ENCODE results near the gene PLCH2. TPM values are rescaled to one million over a fixed set of nuclear protein-coding genes. Genes with fewer than 3 reads are reported as not detected.
A peak's percentile ranks its signal among the peaks of the same experiment; 100 is the strongest.

PLCH2 gene
- total and polyA plus RNA-seq, 2 donors (not counting 1 experiment from before 2014, with no cell fraction given) = 20.0 to 34.9 TPM

DNA sequence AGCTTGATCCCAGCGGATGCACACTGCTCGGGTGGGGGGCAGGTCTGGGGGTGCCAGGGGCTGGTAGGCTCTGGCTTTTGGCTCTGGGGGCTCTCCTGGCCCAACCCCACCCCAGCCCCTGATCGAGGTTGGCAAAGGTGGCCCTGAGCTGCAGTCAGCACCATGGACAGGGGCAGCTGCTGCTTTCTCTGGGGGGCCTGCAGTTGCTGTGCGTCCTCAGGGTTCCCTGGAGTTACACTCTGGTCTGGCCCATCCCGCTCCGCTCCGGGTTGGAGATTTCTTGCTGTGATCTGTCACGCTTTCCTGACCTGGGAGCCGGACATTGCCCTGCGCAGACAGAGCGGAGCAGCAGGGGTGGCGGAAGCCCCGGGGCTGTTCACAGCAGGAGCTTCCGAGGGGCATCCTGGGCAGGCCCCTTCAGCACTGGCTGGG lies 8.0 kb upstream of the PLCH2 start:
- Mint-ChIP-seq H3K27ac (no peak overlapping the region), H3K4me3 (no peak overlapping the region), H3K27me3 (peaks cover 4% of the 10 kb centered on the region), H3K9me3 (ENCODE audit: insufficient read depth) (no peaks in the 10 kb centered on the region), H3K4me1 (peaks cover 11% of the 10 kb centered on the region)
- H3K9me3 ChIP-seq (ENCODE audit: control extremely low read depth in 1 of 3, control insufficient read depth in 2 of 3, insufficient read depth in 1 of 3, low read length in 2 of 3) = no peaks in the 10 kb centered on the region
- POLR2A ChIA-PET = no interaction called here
- H3K4me1 ChIP-seq (ENCODE audit: control insufficient read depth in 2 of 2, insufficient read depth in 2 of 2, low read length in 2 of 2) = peaks cover 17 to 18% of the 10 kb centered on the region in 2 donors
- intact Hi-C loops (cut with micrococcal nuclease) = no loop called here
- no peak for TF ChIP-seq EZH2 (IDR thresholded peaks at IDR 0.05; ENCODE audit: borderline replicate concordance, insufficient read depth, low read depth, low read length, poor library complexity, severe bottlenecking)
- TF ChIP-seq, protein P1, sequence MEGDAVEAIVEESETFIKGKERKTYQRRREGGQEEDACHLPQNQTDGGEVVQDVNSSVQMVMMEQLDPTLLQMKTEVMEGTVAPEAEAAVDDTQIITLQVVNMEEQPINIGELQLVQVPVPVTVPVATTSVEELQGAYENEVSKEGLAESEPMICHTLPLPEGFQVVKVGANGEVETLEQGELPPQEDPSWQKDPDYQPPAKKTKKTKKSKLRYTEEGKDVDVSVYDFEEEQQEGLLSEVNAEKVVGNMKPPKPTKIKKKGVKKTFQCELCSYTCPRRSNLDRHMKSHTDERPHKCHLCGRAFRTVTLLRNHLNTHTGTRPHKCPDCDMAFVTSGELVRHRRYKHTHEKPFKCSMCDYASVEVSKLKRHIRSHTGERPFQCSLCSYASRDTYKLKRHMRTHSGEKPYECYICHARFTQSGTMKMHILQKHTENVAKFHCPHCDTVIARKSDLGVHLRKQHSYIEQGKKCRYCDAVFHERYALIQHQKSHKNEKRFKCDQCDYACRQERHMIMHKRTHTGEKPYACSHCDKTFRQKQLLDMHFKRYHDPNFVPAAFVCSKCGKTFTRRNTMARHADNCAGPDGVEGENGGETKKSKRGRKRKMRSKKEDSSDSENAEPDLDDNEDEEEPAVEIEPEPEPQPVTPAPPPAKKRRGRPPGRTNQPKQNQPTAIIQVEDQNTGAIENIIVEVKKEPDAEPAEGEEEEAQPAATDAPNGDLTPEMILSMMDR (IDR thresholded peaks at IDR 0.05) = no peak
- no peaks in the 10 kb centered on the region for H4K20me1 ChIP-seq (ENCODE audit: control insufficient read depth, insufficient read depth, low read length, poor library complexity, severe bottlenecking)
- H3K36me3 ChIP-seq (replicated peaks in 1 of 2; ENCODE audit: control extremely low read depth in 1 of 2, control insufficient read depth in 1 of 2, extremely low read depth in 1 of 2, insufficient read depth in 2 of 2, low read length in 1 of 2) = no peaks in the 10 kb centered on the region
- no peak overlapping the region for H2AFZ ChIP-seq (ENCODE audit: insufficient read depth, low read depth, low read length, poor library complexity, severe bottlenecking)
- DNase-seq (peak; percentile 39), ATAC-seq (ENCODE audit: low read depth) (no peak)
- H3K4me3 ChIP-seq (ENCODE audit: control extremely low read depth in 1 of 5, extremely low read depth in 1 of 5, insufficient read depth in 1 of 5, low read depth in 2 of 5, low read length in 4 of 5) = no peak overlapping the region
- CTCF ChIA-PET = interaction anchor here (0.5 kb wide), 1 partner anchor 204 kb away, joined by 4 read pairs; no protein-coding TSS in a partner anchor
- WGBS (ENCODE audit: insufficient coverage) = 39% methylated on average over 13 of the region's 14 CpGs
- no peaks in the 10 kb centered on the region for H3K79me2 ChIP-seq (ENCODE audit: control insufficient read depth, insufficient read depth, low read length)
- peaks cover 0 to 32% (median 4%) of the 10 kb centered on the region in 4 experiments for H3K27me3 ChIP-seq (replicated peaks in 1 of 4; ENCODE audit: control extremely low read depth in 1 of 4, control insufficient read depth in 3 of 4, insufficient read depth in 4 of 4, low read length in 3 of 4)
- no peak overlapping the region for H3K9ac ChIP-seq (ENCODE audit: low read length)
- no peak overlapping the region for H3K4me2 ChIP-seq (replicated peaks; ENCODE audit: low read depth, low read length, poor library complexity, severe bottlenecking)
- H3K27ac ChIP-seq (ENCODE audit: low read length in 2 of 2) = no peak overlapping the region

DNA sequence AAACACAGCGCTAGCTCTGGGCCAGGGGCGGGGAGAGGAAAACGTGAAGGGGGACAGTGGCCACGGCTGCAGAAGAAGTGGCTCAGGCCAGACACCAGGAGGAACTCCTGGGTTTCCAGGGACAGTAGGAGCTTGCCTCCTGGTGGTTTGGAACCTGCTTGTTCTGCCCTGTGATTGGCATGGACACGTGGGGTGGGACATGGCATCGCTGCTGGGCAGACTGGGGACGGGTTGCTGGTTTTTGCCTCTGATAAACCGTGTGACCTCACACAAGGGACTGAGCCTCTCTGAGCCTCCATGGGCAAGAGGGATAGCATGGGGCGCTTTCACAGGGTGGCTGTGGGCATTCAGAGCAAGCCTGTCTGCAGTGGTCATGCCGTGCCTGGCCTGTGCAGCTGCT lies 7.5 kb upstream of the PLCH2 start:
- no peak for ATAC-seq (ENCODE audit: low read depth)
- no peaks in the 10 kb centered on the region for H3K9me3 Mint-ChIP-seq (ENCODE audit: insufficient read depth)
- Histone ChIP-seq H3K36me3 (replicated peaks in 1 of 2; ENCODE audit: control extremely low read depth in 1 of 2, control insufficient read depth in 1 of 2, extremely low read depth in 1 of 2, insufficient read depth in 2 of 2, low read length in 1 of 2) (no peaks in the 10 kb centered on the region), H3K79me2 (ENCODE audit: control insufficient read depth, insufficient read depth, low read length) (no peaks in the 10 kb centered on the region), H3K27me3 (replicated peaks in 1 of 4; ENCODE audit: control extremely low read depth in 1 of 4, control insufficient read depth in 3 of 4, insufficient read depth in 4 of 4, low read length in 3 of 4) (peaks cover 0 to 31% (median 4%) of the 10 kb centered on the region in 4 experiments), H3K4me1 (ENCODE audit: control insufficient read depth in 2 of 2, insufficient read depth in 2 of 2, low read length in 2 of 2) (peaks cover 17 to 18% of the 10 kb centered on the region in 2 donors), H3K9ac (ENCODE audit: low read length) (no peak overlapping the region), H3K4me3 (ENCODE audit: control extremely low read depth in 1 of 5, extremely low read depth in 1 of 5, insufficient read depth in 1 of 5, low read depth in 2 of 5, low read length in 4 of 5) (no peak overlapping the region), H2AFZ (ENCODE audit: insufficient read depth, low read depth, low read length, poor library complexity, severe bottlenecking) (no peak overlapping the region), H4K20me1 (ENCODE audit: control insufficient read depth, insufficient read depth, low read length, poor library complexity, severe bottlenecking) (no peaks in the 10 kb centered on the region), H3K9me3 (ENCODE audit: control extremely low read depth in 1 of 3, control insufficient read depth in 2 of 3, insufficient read depth in 1 of 3, low read length in 2 of 3) (no peaks in the 10 kb centered on the region), H3K4me2 (replicated peaks; ENCODE audit: low read depth, low read length, poor library complexity, severe bottlenecking) (no peak overlapping the region), H3K27ac (ENCODE audit: low read length in 2 of 2) (no peak overlapping the region)
- H3K27me3 Mint-ChIP-seq = peaks cover 4% of the 10 kb centered on the region
- 69% methylated on average over 10 of the region's 10 CpGs for WGBS (ENCODE audit: insufficient coverage)
- H3K27ac Mint-ChIP-seq = no peak overlapping the region
- POLR2A ChIA-PET = no interaction called here
- H3K4me3 Mint-ChIP-seq = no peak overlapping the region
- intact Hi-C loops (cut with micrococcal nuclease) = no loop called here
- no peak for DNase-seq
- CTCF ChIA-PET = no interaction called here
- TF ChIP-seq, protein P1 (IDR thresholded peaks at IDR 0.05) = no peak
- no peak for TF ChIP-seq EZH2 (IDR thresholded peaks at IDR 0.05; ENCODE audit: borderline replicate concordance, insufficient read depth, low read depth, low read length, poor library complexity, severe bottlenecking)
- peaks cover 11% of the 10 kb centered on the region for H3K4me1 Mint-ChIP-seq

Data from B cell (primary cell).